HuH-7 (cell line): ENCODE measurements around the gene HIBADH.
"Not testable (repeated sequence)": the region's sequence is repeated elsewhere in the genome, so short reads cannot be mapped to it uniquely, and the experiment has no call there.

Experiments
- DNase-seq: peaks from one replicate; pipeline ENCODE4 v3.0.0; 2011; ENCODE audit warnings: low spot score

Gene HIBADH

GRCh38 chr7:27595009-27595408 lies 67.7 kb downstream of the HIBADH start:
- no peak for DNase-seq

DNA sequence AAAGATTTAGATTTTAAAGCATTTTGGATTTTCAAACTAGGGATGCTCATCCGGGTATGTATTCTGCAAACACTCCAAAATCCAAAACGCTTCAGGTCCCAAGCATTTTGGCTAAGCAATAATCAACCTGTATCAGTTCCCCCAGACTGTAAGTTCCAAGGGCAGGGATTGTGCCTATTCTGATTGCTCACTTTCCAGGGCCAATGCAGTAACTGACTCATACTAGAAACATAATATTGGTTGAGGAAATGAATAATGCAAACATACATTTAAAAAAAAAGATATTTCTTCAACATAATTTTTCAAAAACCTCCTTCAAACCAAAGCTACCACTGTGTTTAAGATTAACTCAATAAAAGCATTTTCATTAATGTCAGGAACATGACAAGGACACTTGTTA lies 69.5 kb downstream of the HIBADH start:
- no peak for DNase-seq

GRCh38 chr7:27590416-27590815 lies 72.3 kb downstream of the HIBADH start:
- DNase-seq: no peak

- no peak for DNase-seq
Measured at GRCh38 chr7:27587429-27587828, 75.3 kb downstream of the HIBADH start.

- no peak for DNase-seq
Measured at GRCh38 chr7:27586825-27587224, 75.9 kb downstream of the HIBADH start.

- DNase-seq: no peak
Measured at GRCh38 chr7:27585781-27586447, 76.8 kb downstream of the HIBADH start.

DNA sequence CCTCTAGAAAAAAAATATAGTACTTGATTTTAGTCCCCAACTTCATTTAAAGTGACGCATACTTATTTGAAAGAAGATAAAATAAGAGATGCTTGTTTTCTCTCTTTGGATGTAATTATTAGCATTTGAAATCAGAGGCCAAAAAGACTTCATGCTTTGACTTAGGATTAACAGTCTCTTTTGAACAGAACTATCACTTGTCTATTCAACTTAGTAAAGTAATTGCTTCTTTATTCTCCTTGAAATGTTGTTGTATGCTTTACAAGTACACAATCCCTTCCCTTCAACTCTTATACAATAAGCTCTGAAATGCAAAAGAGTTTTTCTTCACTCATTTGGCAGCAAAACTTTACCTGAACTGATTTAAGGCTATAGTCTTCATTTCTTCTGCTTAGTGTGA lies 80.8 kb downstream of the HIBADH start:
- DNase-seq: no peak

DNA sequence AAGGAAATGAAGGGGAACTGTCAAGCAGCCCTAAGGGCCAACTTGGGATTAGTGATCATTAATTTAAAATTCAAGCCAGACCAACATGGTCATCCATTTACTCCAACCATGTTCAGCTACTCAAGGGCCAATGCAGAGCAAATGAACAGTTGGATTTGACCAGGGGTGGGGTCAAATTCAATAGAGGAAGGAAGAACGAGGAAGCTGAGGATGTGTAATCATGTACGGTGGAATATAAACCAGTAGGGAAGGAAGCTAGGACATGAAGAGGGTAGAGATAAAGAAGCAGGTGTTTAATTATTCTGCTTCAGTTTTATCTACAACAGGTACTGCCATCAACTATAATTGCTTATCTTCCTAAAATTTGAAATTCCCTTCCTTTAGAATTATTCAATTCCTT lies 81.6 kb downstream of the HIBADH start:
- DNase-seq: no peak

GRCh38 chr7:27579565-27579964 lies 83.1 kb downstream of the HIBADH start:
- DNase-seq: no peak

- DNase-seq: not testable (repeated sequence)
Measured at GRCh38 chr7:27578169-27578568, 84.5 kb downstream of the HIBADH start.

GRCh38 chr7:27576360-27576944 lies 86.2 kb downstream of the HIBADH start:
- DNase-seq: peak; percentile 17

- no peak for DNase-seq
Measured at GRCh38 chr7:27575613-27576012, 87.1 kb downstream of the HIBADH start.

GRCh38 chr7:27569106-27569505 lies 93.6 kb downstream of the HIBADH start:
- no peak for DNase-seq

- no peak for DNase-seq
Measured at GRCh38 chr7:27567266-27567665, 95.4 kb downstream of the HIBADH start.

GRCh38 chr7:27564881-27565482 lies 97.7 kb downstream of the HIBADH start:
- no peak for DNase-seq

GRCh38 chr7:27560706-27561235 lies 101.9 kb downstream of the HIBADH start:
- DNase-seq: no peak

- no peak for DNase-seq
Measured at GRCh38 chr7:27555670-27556069, 107.0 kb downstream of the HIBADH start.

DNA sequence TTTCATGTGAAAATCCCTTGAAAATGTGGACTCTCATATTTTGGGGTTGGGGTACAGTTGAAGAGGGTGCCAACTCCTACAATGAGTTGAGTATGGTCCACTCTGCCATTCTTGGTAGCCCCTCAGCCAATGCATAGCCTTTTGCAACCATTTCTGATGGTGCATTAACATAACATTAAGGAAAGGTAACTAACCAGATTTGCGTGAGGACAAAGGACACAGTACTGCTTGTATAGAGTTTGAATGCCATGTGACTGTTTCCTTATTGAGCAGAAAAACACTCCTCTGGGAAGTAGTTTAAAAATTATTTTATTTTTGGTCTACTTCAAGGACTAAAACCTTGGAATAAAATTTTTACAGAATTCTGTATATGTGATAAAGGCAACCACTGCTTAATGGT lies 107.9 kb downstream of the HIBADH start:
- DNase-seq: no peak

GRCh38 chr7:27553273-27553672 lies 109.4 kb downstream of the HIBADH start:
- DNase-seq: no peak

DNA sequence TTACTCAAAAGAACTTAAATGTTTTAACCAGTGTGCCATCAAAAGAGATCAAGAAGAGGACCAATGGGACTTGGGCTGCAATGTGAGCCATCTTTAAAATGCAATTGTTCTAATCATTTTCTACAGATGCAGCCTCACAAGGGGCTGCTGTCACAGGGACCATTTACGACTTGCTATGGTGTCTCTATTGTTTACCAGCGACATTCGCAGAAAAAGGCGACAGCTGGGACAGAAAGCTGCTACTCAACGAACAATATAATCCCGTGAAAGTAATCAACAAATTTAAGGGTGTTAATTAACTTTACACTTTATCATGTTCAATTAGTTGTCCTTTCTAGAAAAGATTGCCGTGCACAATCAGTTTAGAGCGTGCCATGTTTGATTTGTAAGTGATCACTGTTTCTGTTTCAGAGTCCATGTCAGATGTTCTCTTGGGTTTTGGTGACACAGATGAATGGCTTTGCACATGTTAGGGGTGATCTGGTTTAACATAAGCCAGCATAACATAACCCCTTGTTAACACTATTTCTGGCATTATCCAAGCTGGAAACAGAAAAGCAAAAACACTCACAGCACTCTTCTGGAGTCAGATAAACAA lies 110.8 kb downstream of the HIBADH start:
- DNase-seq: no peak

- no peak for DNase-seq
Measured at GRCh38 chr7:27549606-27550005, 113.1 kb downstream of the HIBADH start.

DNA sequence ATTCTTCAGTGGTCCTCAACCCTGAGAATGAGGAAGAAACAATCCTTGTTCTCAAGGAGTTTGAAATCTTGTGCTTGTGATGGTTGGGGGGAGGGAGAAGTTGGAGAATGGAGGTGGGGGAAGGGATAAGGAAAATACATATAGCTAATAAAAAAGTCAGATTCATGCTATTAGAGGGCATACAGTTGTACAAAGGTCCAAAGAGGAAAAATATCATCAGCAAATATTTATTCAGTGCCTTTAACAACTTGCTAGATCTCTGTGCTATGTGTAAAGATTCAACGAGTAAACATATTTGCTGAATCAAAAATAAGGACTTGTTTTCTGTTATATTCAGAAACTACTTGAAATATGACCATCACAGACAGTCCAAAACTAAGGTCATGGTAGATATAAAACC lies 114.4 kb downstream of the HIBADH start:
- no peak for DNase-seq

DNA sequence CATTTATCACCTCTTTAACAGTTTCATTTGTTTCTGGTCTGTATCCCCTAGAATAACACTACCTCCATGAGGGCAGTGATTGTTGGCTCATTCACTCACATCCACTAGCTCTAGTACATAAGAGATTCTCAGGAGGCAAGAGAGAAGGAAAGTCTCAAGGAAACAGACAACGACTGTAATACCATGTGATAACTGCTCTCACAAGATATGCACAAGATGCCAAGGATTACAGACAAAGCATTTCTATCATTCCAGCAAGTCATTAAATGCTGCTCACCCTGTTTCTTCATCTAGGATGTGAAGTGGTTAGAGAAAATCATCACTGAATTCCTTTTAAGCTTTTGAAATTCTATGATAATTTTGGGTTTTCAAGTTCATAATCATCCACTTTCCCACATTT lies 115.3 kb downstream of the HIBADH start:
- no peak for DNase-seq
